Epithelial cell of proximal tubule (primary cell): Measurements from ENCODE around the gene ATP13A4. TPM values are rescaled to one million over a fixed set of nuclear protein-coding genes. Genes with fewer than 3 reads are reported as not detected.

ENCODE experiments used
- DNase-seq: peaks from one replicate; pipeline ENCODE4 v3.0.0-alpha.2; 2011; ENCODE audit warnings: low read depth
- H3K4me3 ChIP-seq: 2 replicates; pipeline ENCODE4 v1.5.1; 2011; ENCODE audit warnings: low read depth, mild to moderate bottlenecking, low read length
- CTCF ChIP-seq: conservative IDR thresholded peaks from 2 replicates; pipeline ENCODE4 v1.5.1; 2012; ENCODE audit warnings: low read depth, mild to moderate bottlenecking, low read length
- total RNA-seq: library from RNA; depleted of rRNA; stranded (reverse); fragments of >200 nt; gene quantifications from 2 replicates; pipeline ENCODE4 v1.2.3, GENCODE V29; 2015

ATP13A4 gene
- total RNA-seq, 1 donor from 2014 or later = not detected

- DNase-seq = no peak
- no peak for TF ChIP-seq CTCF
- H3K4me3 ChIP-seq = no peak overlapping the region
These were observed 54.8 kb downstream of the ATP13A4 start for GRCh38 chr3:193499801-193500485.

GRCh38 chr3:193499136-193499770 lies 55.4 kb downstream of the ATP13A4 start:
- H3K4me3 ChIP-seq = no peak overlapping the region
- DNase-seq = no peak
- no peak for TF ChIP-seq CTCF

GRCh38 chr3:193498215-193498614 lies 56.5 kb downstream of the ATP13A4 start:
- DNase-seq = no peak
- H3K4me3 ChIP-seq = no peak overlapping the region
- no peak for TF ChIP-seq CTCF

- no peak for DNase-seq
- no peak for TF ChIP-seq CTCF
- no peak overlapping the region for H3K4me3 ChIP-seq
These were observed 58.0 kb downstream of the ATP13A4 start for GRCh38 chr3:193496658-193497057.

GRCh38 chr3:193491026-193491425 lies 63.7 kb downstream of the ATP13A4 start:
- TF ChIP-seq CTCF = no peak
- H3K4me3 ChIP-seq = no peak overlapping the region
- DNase-seq = no peak

- TF ChIP-seq CTCF = no peak
- DNase-seq = no peak
- no peak overlapping the region for H3K4me3 ChIP-seq
These were observed 64.1 kb downstream of the ATP13A4 start for GRCh38 chr3:193490580-193490979.

GRCh38 chr3:193489949-193490348 lies 64.7 kb downstream of the ATP13A4 start:
- no peak overlapping the region for H3K4me3 ChIP-seq
- no peak for TF ChIP-seq CTCF
- no peak for DNase-seq
